ENCODE results near the gene TBCCD1. TPM values are rescaled to one million over a fixed set of nuclear protein-coding genes. Genes with fewer than 3 reads are reported as not detected.
A peak's percentile ranks its signal among the peaks of the same experiment; 100 is the strongest.

Gene TBCCD1
- polyA plus RNA-seq, 1 donor (not counting 4 experiments of a cell fraction or from before 2014, with no cell fraction given), result 15.8 TPM

- dilution Hi-C loops (cut with MboI; ENCODE audit: extremely low pct_ligation_motif_present, low sequenced_read_pairs), result no loop called here
- Histone ChIP-seq H3K27me3 (ENCODE audit: control insufficient read depth, extremely low read depth, insufficient read depth, low read length) (no peaks in the 10 kb centered on the region), H3K9me1 (ENCODE audit: control insufficient read depth, extremely low read depth, insufficient read depth, low read length) (no peaks in the 10 kb centered on the region), H4K20me1 (ENCODE audit: control insufficient read depth, extremely low read depth, insufficient read depth, low read length) (no peaks in the 10 kb centered on the region), H3K79me2 (ENCODE audit: control insufficient read depth, insufficient read depth, low read length) (no peaks in the 10 kb centered on the region), H3K4me3 (ENCODE audit: control insufficient read depth in 2 of 3, extremely low read depth in 1 of 3, insufficient read depth in 2 of 3, low read depth in 1 of 3, low read length in 3 of 3) (peak overlapping the region in 1 of 3 experiments; percentile 15), H3K36me3 (ENCODE audit: control insufficient read depth in 2 of 2, extremely low read depth in 1 of 2, insufficient read depth in 2 of 2, low read length in 2 of 2) (no peaks in the 10 kb centered on the region), H3K9ac (ENCODE audit: control insufficient read depth, extremely low read depth, insufficient read depth, low read length) (no peak overlapping the region), H3K4me1 (ENCODE audit: control insufficient read depth, extremely low read depth, insufficient read depth, low read length) (peaks cover 17% of the 10 kb centered on the region), H3K4me2 (ENCODE audit: control insufficient read depth, extremely low read depth, insufficient read depth, low read depth, low read length) (peak overlapping the region; percentile 68), H2AFZ (ENCODE audit: control insufficient read depth, low read length) (no peak overlapping the region), H3K27ac (ENCODE audit: control insufficient read depth, insufficient read depth, low read length) (peak overlapping the region; percentile 64), H3K9me3 (ENCODE audit: control insufficient read depth, low read depth, low read length) (no peaks in the 10 kb centered on the region)
- FAIRE-seq, result no peak
- DNase-seq (ENCODE audit: low read depth, low spot score), result peak; percentile 17
- no peak for TF ChIP-seq CTCF (optimal IDR thresholded peaks at IDR 0.05 in 1 of 3, IDR thresholded peaks at IDR 0.05 in 1 of 3, conservative IDR thresholded peaks at IDR 0.05 in 1 of 3; ENCODE audit: extremely low read depth in 1 of 3, insufficient read depth in 2 of 3, low read length in 3 of 3)
- TF ChIP-seq EZH2 (IDR thresholded peaks at IDR 0.05; ENCODE audit: low read length), result no peak
These were observed 26.3 kb downstream of the TBCCD1 start for GRCh38 chr3:186540835-186541226.

- peak; percentile 89 for FAIRE-seq
- Histone ChIP-seq H3K79me2 (ENCODE audit: control insufficient read depth, insufficient read depth, low read length) (no peaks in the 10 kb centered on the region), H3K27ac (ENCODE audit: control insufficient read depth, insufficient read depth, low read length) (peak overlapping the region; percentile 64), H3K9me1 (ENCODE audit: control insufficient read depth, extremely low read depth, insufficient read depth, low read length) (no peaks in the 10 kb centered on the region), H3K9me3 (ENCODE audit: control insufficient read depth, low read depth, low read length) (no peaks in the 10 kb centered on the region), H2AFZ (ENCODE audit: control insufficient read depth, low read length) (no peak overlapping the region), H3K4me1 (ENCODE audit: control insufficient read depth, extremely low read depth, insufficient read depth, low read length) (peaks cover 17% of the 10 kb centered on the region), H4K20me1 (ENCODE audit: control insufficient read depth, extremely low read depth, insufficient read depth, low read length) (no peaks in the 10 kb centered on the region), H3K9ac (ENCODE audit: control insufficient read depth, extremely low read depth, insufficient read depth, low read length) (no peak overlapping the region), H3K4me2 (ENCODE audit: control insufficient read depth, extremely low read depth, insufficient read depth, low read depth, low read length) (peak overlapping the region; percentile 68), H3K27me3 (ENCODE audit: control insufficient read depth, extremely low read depth, insufficient read depth, low read length) (no peaks in the 10 kb centered on the region), H3K36me3 (ENCODE audit: control insufficient read depth in 2 of 2, extremely low read depth in 1 of 2, insufficient read depth in 2 of 2, low read length in 2 of 2) (no peaks in the 10 kb centered on the region), H3K4me3 (ENCODE audit: control insufficient read depth in 2 of 3, extremely low read depth in 1 of 3, insufficient read depth in 2 of 3, low read depth in 1 of 3, low read length in 3 of 3) (peak overlapping the region in 1 of 3 experiments; percentile 15)
- TF ChIP-seq EZH2 (IDR thresholded peaks at IDR 0.05; ENCODE audit: low read length) (no peak), CTCF (optimal IDR thresholded peaks at IDR 0.05 in 1 of 3, IDR thresholded peaks at IDR 0.05 in 1 of 3, conservative IDR thresholded peaks at IDR 0.05 in 1 of 3; ENCODE audit: extremely low read depth in 1 of 3, insufficient read depth in 2 of 3, low read length in 3 of 3) (peak; percentile 42 to 74 (median 73))
- peak; percentile 38 for DNase-seq (ENCODE audit: low read depth, low spot score)
- dilution Hi-C loops (cut with MboI; ENCODE audit: extremely low pct_ligation_motif_present, low sequenced_read_pairs), result no loop called here
These were observed 26.8 kb downstream of the TBCCD1 start for GRCh38 chr3:186540221-186540834.
